Endothelial cell of umbilical vein (primary cell): ENCODE results near the gene HMG20B. TPM values are rescaled to one million over a fixed set of nuclear protein-coding genes. Genes with fewer than 3 reads are reported as not detected.

Source experiments
- BruUV-seq: library from RNA; stranded (reverse); fragments of 400-500 nt; replicated peaks from 2 replicates; lab custom pipeline; 2021; lab: Mats Ljungman, UMichigan
- CTCF ChIA-PET: fragments of 300-600, 350-600 bp; sonication (Branson Sonifier 250); formaldehyde crosslinking; loops from one replicate; lab custom pipeline; 2021; ENCODE audit warnings: antibody characterized with exemption, inconsistent platforms; lab: Charles Lee
- POLR2A ChIA-PET: fragments of 300-600, 350-600 bp; sonication (Branson Sonifier 250); formaldehyde crosslinking; loops from one replicate; lab custom pipeline; 2021; ENCODE audit warnings: antibody characterized with exemption, inconsistent platforms; lab: Charles Lee
- DNase-seq: peaks from one replicate; pipeline ENCODE4 v3.0.0-alpha.2; 2011; ENCODE audit warnings: low read depth, low spot score
- FAIRE-seq: peaks from 2 replicates; lab custom pipeline; 2011; peaks lifted over from hg19 to GRCh38; lab: Jason Lieb, UNC
- H2AFZ ChIP-seq: 2 replicates; pipeline ENCODE4 v1.6.0; 2012; ENCODE audit warnings: low read depth, low read length, control low read depth, inconsistent platforms
- H3K27ac ChIP-seq: 2 replicates; pipeline ENCODE4 v1.5.1; 2011; ENCODE audit warnings: low read depth, mild to moderate bottlenecking, control low read depth, low read length, moderate library complexity; ENCODE audit not compliant: insufficient read depth
- H3K27me3 ChIP-seq, 2 experiments: 2 replicates each; pipeline versions ENCODE4 v1.6.0 to v1.6.1; 2011; ENCODE audit warnings: low read length in 2 of 2, mixed read lengths in 1 of 2; ENCODE audit not compliant: control insufficient read depth in 2 of 2, insufficient read depth in 2 of 2
- H3K36me3 ChIP-seq, 2 experiments: 2 replicates in 1 of 2; 3 replicates in 1 of 2; pipeline ENCODE4 v1.5.1; 2011; ENCODE audit warnings: low read length in 2 of 2, mild to moderate bottlenecking in 1 of 2, moderate library complexity in 1 of 2; ENCODE audit not compliant: control insufficient read depth in 2 of 2, insufficient read depth in 2 of 2; ENCODE audit errors: extremely low read depth in 1 of 2
- H3K4me1 ChIP-seq: 3 replicates; pipeline ENCODE4 v1.5.1; 2011; ENCODE audit warnings: mild to moderate bottlenecking, low read length; ENCODE audit not compliant: control insufficient read depth, insufficient read depth; ENCODE audit errors: extremely low read depth
- H3K4me2 ChIP-seq: 2 replicates; pipeline ENCODE4 v1.6.1; 2011; ENCODE audit warnings: low read length, control low read depth, mixed read lengths; ENCODE audit not compliant: insufficient read depth
- H3K4me3 ChIP-seq, 3 experiments: fragments of 200-600 bp in 1 of 3; sonication (generic), shearing (Covaris generic) in 1 of 3; replicated peaks in 1 of 3; 2 replicates each; pipeline ENCODE4 v1.5.1; 2011 to 2016; ENCODE audit warnings: control low read depth in 3 of 3, low read length in 3 of 3, mild to moderate bottlenecking in 2 of 3, inconsistent platforms in 1 of 3, low read depth in 1 of 3, moderate library complexity in 1 of 3; ENCODE audit not compliant: insufficient read depth in 1 of 3
- H3K79me2 ChIP-seq: 2 replicates; pipeline ENCODE4 v1.6.0; 2012; ENCODE audit warnings: low read length, inconsistent platforms; ENCODE audit not compliant: control insufficient read depth, insufficient read depth
- H3K9ac ChIP-seq: replicated peaks from 2 replicates; pipeline ENCODE3; 2011; ENCODE audit warnings: low read length, control low read depth; ENCODE audit not compliant: insufficient read depth; ENCODE audit errors: extremely low read depth
- H3K9me1 ChIP-seq: replicated peaks from 3 replicates; pipeline ENCODE4 v1.6.0; 2011; ENCODE audit warnings: mild to moderate bottlenecking, low read length; ENCODE audit not compliant: control insufficient read depth, insufficient read depth; ENCODE audit errors: extremely low read depth
- H3K9me3 ChIP-seq: replicated peaks from 2 replicates; pipeline ENCODE4 v1.5.1; 2012; ENCODE audit warnings: low read length, inconsistent platforms; ENCODE audit not compliant: control insufficient read depth, insufficient read depth
- H4K20me1 ChIP-seq: replicated peaks from 2 replicates; pipeline ENCODE3; 2011; ENCODE audit warnings: mild to moderate bottlenecking, low read length; ENCODE audit not compliant: control insufficient read depth, insufficient read depth; ENCODE audit errors: extremely low read depth
- CTCF ChIP-seq, 2 donors: IDR thresholded peaks; 1 replicate in 1 of 2; 2 replicates in 1 of 2; pipeline ENCODE4 v1.5.1; 2011; ENCODE audit warnings: low read length in 2 of 2, mild to moderate bottlenecking in 2 of 2, moderate library complexity in 2 of 2, control low read depth in 1 of 2, inconsistent platforms in 1 of 2, low read depth in 1 of 2; ENCODE audit not compliant: insufficient read depth in 1 of 2; ENCODE audit errors: extremely low read depth in 1 of 2
- EZH2 ChIP-seq: IDR thresholded peaks from 2 replicates; pipeline ENCODE4 v1.6.1; 2012; ENCODE audit warnings: borderline replicate concordance, low read depth, mild to moderate bottlenecking, moderate library complexity, low read length, inconsistent platforms; ENCODE audit not compliant: severe bottlenecking
- FOS ChIP-seq: IDR thresholded peaks from 2 replicates; pipeline ENCODE4 v1.6.1; 2011; ENCODE audit warnings: mild to moderate bottlenecking, low read length, moderate library complexity, borderline replicate concordance; ENCODE audit not compliant: insufficient read depth
- GATA2 ChIP-seq: IDR thresholded peaks from 2 replicates; pipeline ENCODE4 v1.7.0; 2011; ENCODE audit warnings: low read depth, mild to moderate bottlenecking, moderate library complexity, mixed read lengths, low read length; ENCODE audit not compliant: insufficient read length, insufficient read depth
- JUN ChIP-seq: IDR thresholded peaks from 2 replicates; pipeline ENCODE4 v1.6.1; 2011; ENCODE audit warnings: borderline replicate concordance, low read depth; ENCODE audit not compliant: insufficient read length, insufficient read depth
- MAX ChIP-seq: IDR thresholded peaks from 2 replicates; pipeline ENCODE4 v1.6.1; 2011; ENCODE audit not compliant: insufficient read depth, insufficient read length
- MYC ChIP-seq: IDR thresholded peaks from one replicate; pipeline ENCODE4 v1.6.1; 2011; ENCODE audit warnings: mild to moderate bottlenecking, low read depth, low read length
- POLR2A ChIP-seq: IDR thresholded peaks from 2 replicates; pipeline ENCODE4 v1.6.1; 2012; ENCODE audit warnings: low read depth, mild to moderate bottlenecking, control low read depth, low read length
- POLR2AphosphoS5 ChIP-seq: IDR thresholded peaks from 2 replicates; pipeline ENCODE4 v1.6.1; 2012; ENCODE audit warnings: low read depth, mild to moderate bottlenecking, control low read depth, low read length, moderate library complexity; ENCODE audit not compliant: insufficient read depth
- dilution Hi-C: fragments of 300-500 bp; cut with MboI; formaldehyde crosslinking; loops from one replicate; pipeline ENCODE4 v1.15.0; 2019; ENCODE audit warnings: low sequenced_read_pairs; ENCODE audit not compliant: extremely low pct_ligation_motif_present
- intact Hi-C: fragments of 100-400 bp; cut with micrococcal nuclease; formaldehyde crosslinking; loops from one replicate; pipeline ENCODE4 v1.10.0; 2022
- polyA plus RNA-seq, 4 experiments: library from polyadenylated mRNA; depleted of rRNA in 3 of 4; stranded (reverse) in 3 of 4; unstranded in 1 of 4; fragments of >200 nt; gene quantifications; 2 replicates each; pipeline versions ENCODE4 v1.2.1 to v1.2.3, GENCODE V29; 2011 to 2012; ENCODE audit warnings: missing spikeins in 1 of 4
- total RNA-seq: library from RNA; stranded (reverse); gene quantifications from 2 replicates; pipeline ENCODE4 v1.2.3, GENCODE V29; 2021

Gene HMG20B
- total and polyA plus RNA-seq, 2 donors (not counting 3 experiments of a cell fraction or from before 2014, with no cell fraction given) = 53.2 to 98.2 TPM

DNA sequence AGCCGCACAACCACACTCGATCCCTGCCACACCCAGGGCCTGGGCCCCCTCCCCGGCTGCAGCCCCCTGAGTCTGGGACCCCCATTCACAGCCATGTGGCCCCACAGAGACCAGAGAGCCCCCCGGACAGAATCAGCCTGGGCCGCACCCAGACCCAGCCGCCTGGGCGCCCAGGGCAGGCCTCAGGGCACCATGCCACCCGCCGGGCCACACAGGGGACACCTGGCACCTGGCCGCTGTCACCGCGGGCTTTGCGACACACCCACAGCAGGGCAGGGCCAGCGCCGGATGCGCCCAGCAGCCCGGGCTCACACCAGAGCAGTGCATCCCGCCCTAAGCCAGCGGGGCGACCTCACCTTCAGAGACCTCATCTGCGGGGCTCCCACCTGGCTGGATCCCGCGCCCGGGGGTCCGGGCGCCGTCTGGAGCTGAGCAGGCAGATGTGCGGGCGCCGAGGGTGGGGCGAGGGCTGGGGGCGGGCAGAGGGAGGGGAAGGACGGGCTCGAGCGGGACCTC lies 33.5 kb downstream of the HMG20B start:
- no peak overlapping the region for H3K9ac ChIP-seq
- no peaks in the 10 kb centered on the region for H4K20me1 ChIP-seq
- no peak for DNase-seq
- H3K4me3 ChIP-seq = peak overlapping the region; percentile 39 to 40 (median 39)
- no peaks in the 10 kb centered on the region for H3K27me3 ChIP-seq
- peak overlapping the region; percentile 81 for H2AFZ ChIP-seq
- FAIRE-seq = no peak
- H3K79me2 ChIP-seq = no peaks in the 10 kb centered on the region
- intact Hi-C loops = loop anchor here (2.0 to 5.0 kb wide), 2 partner anchors 21 to 34 kb away; partner anchors contain the start of genes GIPC3 and HMG20B
- H3K9me3 ChIP-seq = no peaks in the 10 kb centered on the region
- dilution Hi-C loops = no loop called here
- POLR2A ChIA-PET = no interaction called here
- TF ChIP-seq POLR2A (no peak), CTCF (IDR thresholded peaks at IDR 0.05; ENCODE audit: extremely low read depth in 1 of 2, insufficient read depth in 1 of 2, low read depth in 1 of 2, low read length in 2 of 2) (no peak), JUN (no peak), MYC (no peak), POLR2AphosphoS5 (no peak), MAX (no peak), GATA2 (no peak), EZH2 (no peak), FOS (no peak)
- no peaks in the 10 kb centered on the region for H3K36me3 ChIP-seq
- peak overlapping the region; percentile 53 for H3K4me2 ChIP-seq
- CTCF ChIA-PET = interaction anchor here (1.0 to 2.3 kb wide), 2 partner anchors 12 to 29 kb away, joined by 3 to 6 read pairs; no protein-coding TSS in a partner anchor
- H3K4me1 ChIP-seq = peaks cover 23% of the 10 kb centered on the region
- no peak overlapping the region for H3K27ac ChIP-seq
- H3K9me1 ChIP-seq = no peaks in the 10 kb centered on the region
- BruUV-seq = no TSS peak
